ENCODE measurements around the gene CAMTA1.

GRCh38 chr1:7654725-7655124 is 869.5 kb downstream of the CAMTA1 start:
- TF ChIP-seq POLR2A (IDR thresholded peaks at IDR 0.05) (no peak), CTCF (IDR thresholded peaks at IDR 0.05) (no peak)
